Vagina (tissue), 2 donors: Measurements from ENCODE around the gene ADK. TPM values are rescaled to one million over a fixed set of nuclear protein-coding genes. Genes with fewer than 3 reads are reported as not detected.
"Not testable (repeated sequence)": the region's sequence is repeated elsewhere in the genome, so short reads cannot be mapped to it uniquely, and the experiment has no call there.

ENCODE experiments used
- DNase-seq, 2 donors: peaks; one replicate each; pipeline ENCODE4 v3.0.0-alpha.2; 2017; ENCODE audit errors: extremely low spot score in 2 of 2
- H3K27ac ChIP-seq: fragments of 200-600 bp; sonication (generic); one replicate; pipeline ENCODE4 v1.5.1; 2019
- H3K27me3 ChIP-seq: fragments of 200-600 bp; sonication (generic); one replicate; pipeline ENCODE4 v1.5.1; 2019
- H3K36me3 ChIP-seq, 2 donors: fragments of 200-600 bp; sonication (generic); one replicate each; pipeline ENCODE4 v1.5.1; 2017 to 2019
- H3K4me1 ChIP-seq: fragments of 200-600 bp; sonication (generic); one replicate; pipeline ENCODE4 v1.5.1; 2019
- H3K4me3 ChIP-seq, 2 donors: fragments of 200-600 bp; sonication (generic); 1 replicate in 1 of 2; 2 replicates in 1 of 2; pipeline ENCODE4 v1.5.1; 2016 to 2019
- H3K9me3 ChIP-seq: fragments of 200-600 bp; sonication (generic); one replicate; pipeline ENCODE4 v1.5.1; 2019
- CTCF ChIP-seq, 3 experiments: fragments of 450-650 bp in 2 of 3; fragments of 200-600 bp in 1 of 3; sonication (generic) in 1 of 3; IDR thresholded peaks; one replicate each; pipeline ENCODE4 v1.5.1; 2017 to 2019; ENCODE audit warnings: antibody characterized with exemption in 3 of 3, mild to moderate bottlenecking in 2 of 3, moderate library complexity in 2 of 3
- POLR2A ChIP-seq, 2 donors: fragments of 450-650 bp; IDR thresholded peaks; one replicate each; pipeline ENCODE4 v1.6.1; 2017; ENCODE audit warnings: antibody characterized with exemption in 2 of 2, mild to moderate bottlenecking in 2 of 2, moderate library complexity in 2 of 2
- POLR2AphosphoS5 ChIP-seq, 2 donors: sonication (generic); formaldehyde crosslinking; IDR thresholded peaks; one replicate each; pipeline ENCODE4 v1.9.0; 2017; ENCODE audit warnings: antibody characterized with exemption in 2 of 2, mild to moderate bottlenecking in 2 of 2, low read depth in 1 of 2; ENCODE audit not compliant: insufficient read depth in 1 of 2
- intact Hi-C: fragments of 100-400 bp; cut with DNase I; formaldehyde crosslinking; loops from one replicate; pipeline ENCODE4 v1.15.1; 2023
- total RNA-seq: library from RNA; depleted of rRNA; stranded (reverse); fragments of >200 nt; gene quantifications from one replicate; pipeline ENCODE4 v1.2.3, GENCODE V29; 2016

ADK gene
- total RNA-seq, 1 donor from 2014 or later = 46.2 TPM

GRCh38 chr10:74293686-74294371 lies 142.8 kb downstream of the ADK start:
- intact Hi-C loops = no loop called here
- H3K4me1 ChIP-seq = peaks cover 10% of the 10 kb centered on the region
- no peak overlapping the region for H3K27ac ChIP-seq
- TF ChIP-seq POLR2AphosphoS5 (IDR thresholded peaks at IDR 0.05; ENCODE audit: insufficient read depth in 1 of 2, low read depth in 1 of 2) (no peak), POLR2A (IDR thresholded peaks at IDR 0.05) (no peak), CTCF (IDR thresholded peaks at IDR 0.05) (no peak)
- H3K9me3 ChIP-seq = no peaks in the 10 kb centered on the region
- H3K4me3 ChIP-seq = no peak overlapping the region
- H3K36me3 ChIP-seq = no peaks in the 10 kb centered on the region
- H3K27me3 ChIP-seq = no peaks in the 10 kb centered on the region
- no peak for DNase-seq

- no peak overlapping the region for H3K27ac ChIP-seq
- no peak overlapping the region for H3K4me3 ChIP-seq
- DNase-seq = no peak
- H3K9me3 ChIP-seq = no peaks in the 10 kb centered on the region
- TF ChIP-seq POLR2AphosphoS5 (IDR thresholded peaks at IDR 0.05; ENCODE audit: insufficient read depth in 1 of 2, low read depth in 1 of 2) (no peak), CTCF (IDR thresholded peaks at IDR 0.05) (no peak), POLR2A (IDR thresholded peaks at IDR 0.05) (no peak)
- peaks cover 5% of the 10 kb centered on the region for H3K4me1 ChIP-seq
- intact Hi-C loops = no loop called here
- no peaks in the 10 kb centered on the region for H3K27me3 ChIP-seq
- H3K36me3 ChIP-seq = no peaks in the 10 kb centered on the region
Observed at GRCh38 chr10:74297389-74298080, 146.5 kb downstream of the ADK start.

GRCh38 chr10:74300074-74300621 lies 149.1 kb downstream of the ADK start:
- H3K9me3 ChIP-seq, H3K36me3 ChIP-seq, H3K4me3 ChIP-seq, intact Hi-C loops, H3K4me1 ChIP-seq, H3K27me3 ChIP-seq, DNase-seq, H3K27ac ChIP-seq: not testable (repeated sequence)

- Histone ChIP-seq H3K9me3 (no peaks in the 10 kb centered on the region), H3K27ac (no peak overlapping the region), H3K36me3 (no peaks in the 10 kb centered on the region), H3K27me3 (no peaks in the 10 kb centered on the region), H3K4me3 (no peak overlapping the region), H3K4me1 (peaks cover 4% of the 10 kb centered on the region)
- DNase-seq = no peak
- intact Hi-C loops = no loop called here
- no peak for TF ChIP-seq POLR2A (IDR thresholded peaks at IDR 0.05)
- TF ChIP-seq POLR2AphosphoS5 (IDR thresholded peaks at IDR 0.05; ENCODE audit: insufficient read depth in 1 of 2, low read depth in 1 of 2) = no peak
- TF ChIP-seq CTCF (IDR thresholded peaks at IDR 0.05) = no peak
Observed at GRCh38 chr10:74300666-74301065, 149.6 kb downstream of the ADK start.

DNA sequence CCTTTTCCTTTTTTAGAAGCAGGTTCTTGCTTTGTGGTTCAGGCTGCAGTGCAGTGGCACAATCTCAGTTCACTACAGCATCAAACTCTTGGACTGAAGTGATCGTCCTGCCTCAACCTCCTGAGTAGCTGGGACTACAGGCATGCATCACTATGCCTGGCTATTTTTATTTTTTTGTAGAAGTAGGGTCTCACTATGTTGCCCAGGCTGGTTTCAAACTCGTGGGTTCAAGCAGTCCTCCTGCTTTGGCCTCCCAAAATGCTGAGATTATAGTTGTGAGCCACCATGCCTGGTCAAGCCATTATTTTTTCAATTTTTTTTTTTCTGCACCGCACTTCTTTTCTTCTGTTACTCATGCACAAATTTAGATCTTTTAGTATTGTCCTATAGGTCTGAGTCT lies 154.7 kb downstream of the ADK start:
- Histone ChIP-seq H3K27me3 (no peaks in the 10 kb centered on the region), H3K27ac (no peak overlapping the region), H3K36me3 (no peaks in the 10 kb centered on the region), H3K9me3 (no peaks in the 10 kb centered on the region), H3K4me3 (no peak overlapping the region), H3K4me1 (peaks cover 16% of the 10 kb centered on the region)
- intact Hi-C loops = no loop called here
- TF ChIP-seq POLR2A (IDR thresholded peaks at IDR 0.05) (no peak), CTCF (IDR thresholded peaks at IDR 0.05) (no peak), POLR2AphosphoS5 (IDR thresholded peaks at IDR 0.05; ENCODE audit: insufficient read depth in 1 of 2, low read depth in 1 of 2) (no peak)
- DNase-seq = no peak
